K562 (cell line): ENCODE measurements around the gene TENM3. TPM values are rescaled to one million over a fixed set of nuclear protein-coding genes. Genes with fewer than 3 reads are reported as not detected.

ENCODE experiments used
- ATAC-seq: fragments of 200-7000 bp; cut with Tn5 transposase; 3 replicates; pipeline ENCODE4 v1.9.1; 2020; ENCODE audit warnings: moderate library complexity
- BruUV-seq: library from RNA; stranded (reverse); fragments of 400-500 nt; replicated peaks from 2 replicates; lab custom pipeline; 2021; lab: Mats Ljungman, UMichigan
- CTCF ChIA-PET: fragments of 300-600 bp; formaldehyde crosslinking; extraction: SDS; loops from one replicate; lab custom pipeline; 2021; ENCODE audit warnings: low intra/inter-chr PET ratio; lab: Yijun Ruan, JAX
- POLR2A ChIA-PET: fragments of 300-600, 350-650 bp; sonication (Branson Sonifier 250); formaldehyde crosslinking; extraction: SDS; loops from one replicate; lab custom pipeline; 2021; ENCODE audit warnings: antibody characterized with exemption, inconsistent platforms; lab: Yijun Ruan, JAX
- DNase-seq, 4 experiments: peaks; one replicate each; pipeline versions ENCODE4 v3.0.0 to v3.0.0-alpha.2; 2011 to 2018; ENCODE audit warnings: low spot score in 3 of 4, mixed read lengths in 3 of 4; ENCODE audit errors: extremely low read depth in 1 of 4
- FAIRE-seq: peaks from 2 replicates; lab custom pipeline; 2011; peaks lifted over from hg19 to GRCh38; lab: Jason Lieb, UNC
- H2AFZ ChIP-seq: 2 replicates; pipeline ENCODE4 v1.6.0; 2011; ENCODE audit warnings: low read depth, low read length, control low read depth, inconsistent platforms
- H3K27ac ChIP-seq: fragments of 200-600 bp; 3 replicates; pipeline ENCODE4 v1.8.0; 2011; ENCODE audit warnings: low read depth, mild to moderate bottlenecking, control low read depth, inconsistent platforms, low read length, moderate library complexity, mixed read lengths; ENCODE audit errors: extremely low read depth
- H3K27me3 ChIP-seq, 2 experiments: fragments of 300-600 bp in 1 of 2; 2 replicates in 1 of 2; 3 replicates in 1 of 2; pipeline versions ENCODE4 v1.6.0 to v1.8.0; 2011; ENCODE audit warnings: inconsistent platforms in 2 of 2, low read length in 2 of 2, mild to moderate bottlenecking in 1 of 2, mixed read lengths in 1 of 2, moderate library complexity in 1 of 2; ENCODE audit not compliant: control insufficient read depth in 2 of 2, insufficient read depth in 2 of 2
- H3K36me3 ChIP-seq: fragments of 300-600 bp; 3 replicates; pipeline ENCODE4 v1.8.0; 2011; ENCODE audit warnings: mild to moderate bottlenecking, low read length, inconsistent platforms; ENCODE audit not compliant: control insufficient read depth, insufficient read depth
- H3K4me1 ChIP-seq, 2 experiments: fragments of 200-600 bp in 1 of 2; replicated peaks in 1 of 2; 2 replicates in 1 of 2; 3 replicates in 1 of 2; pipeline versions ENCODE4 v1.5.1 to v1.8.0; 2011; ENCODE audit warnings: inconsistent platforms in 2 of 2, low read length in 2 of 2, mild to moderate bottlenecking in 1 of 2, mixed read lengths in 1 of 2, moderate library complexity in 1 of 2; ENCODE audit not compliant: control insufficient read depth in 2 of 2, insufficient read depth in 2 of 2
- H3K4me2 ChIP-seq: 2 replicates; pipeline ENCODE4 v1.6.1; 2011; ENCODE audit warnings: low read length, control low read depth, inconsistent platforms, mixed read lengths; ENCODE audit not compliant: insufficient read depth
- H3K4me3 ChIP-seq: fragments of 200-600 bp; sonication (generic), shearing (Covaris generic); 2 replicates; pipeline ENCODE4 v1.5.1; 2016; ENCODE audit warnings: control low read depth, inconsistent platforms
- H3K79me2 ChIP-seq: fragments of 200-600 bp; 3 replicates; pipeline ENCODE4 v1.8.0; 2011; ENCODE audit warnings: low read length, inconsistent platforms; ENCODE audit not compliant: control insufficient read depth, insufficient read depth
- H3K9ac ChIP-seq, 2 experiments: 2 replicates each; pipeline versions ENCODE4 v1.6.0 to v1.6.1; 2011; ENCODE audit warnings: low read depth in 2 of 2, low read length in 2 of 2, control low read depth in 1 of 2, inconsistent platforms in 1 of 2, mild to moderate bottlenecking in 1 of 2, mixed read lengths in 1 of 2; ENCODE audit not compliant: insufficient read depth in 1 of 2
- H3K9me1 ChIP-seq: one replicate; pipeline ENCODE4 v1.6.0; 2011; ENCODE audit warnings: inconsistent platforms, mild to moderate bottlenecking, low read length, moderate library complexity; ENCODE audit not compliant: control insufficient read depth, insufficient read depth
- H3K9me3 ChIP-seq: replicated peaks from 2 replicates; pipeline ENCODE4 v1.5.1; 2011; ENCODE audit warnings: low read depth, low read length, inconsistent platforms; ENCODE audit not compliant: control insufficient read depth, insufficient read depth
- H4K20me1 ChIP-seq: replicated peaks from 2 replicates; pipeline ENCODE4 v1.6.1; 2011; ENCODE audit warnings: low read length, inconsistent platforms, mixed read lengths; ENCODE audit not compliant: control insufficient read depth, insufficient read depth
- CEBPG ChIP-seq, 3 experiments: fragments of 200-800 bp in 1 of 3; sonication (Bioruptor generic) in 1 of 3; sonication (generic) in 1 of 3; formaldehyde crosslinking in 1 of 3; IDR thresholded peaks in 2 of 3; conservative IDR thresholded peaks in 1 of 3; 2 replicates each; pipeline versions ENCODE4 v1.6.1 to v1.8.0; 2016 to 2022; ENCODE audit warnings: missing compliant biosample characterization in 2 of 3, missing genetic modification characterization in 2 of 3, mild to moderate bottlenecking in 1 of 3, missing genetic modification reagents in 1 of 3
- ELF2 ChIP-seq: fragments of 250-450 bp; sonication (Bioruptor Pico); IDR thresholded peaks from 2 replicates; pipeline ENCODE4 v1.5.0; 2021; ENCODE audit warnings: mild to moderate bottlenecking
- ETV5 ChIP-seq: sonication (generic); formaldehyde crosslinking; IDR thresholded peaks from 2 replicates; pipeline ENCODE4 v1.4.0; 2020; ENCODE audit warnings: low read depth, mild to moderate bottlenecking, missing genetic modification reagents
- FOXJ2 ChIP-seq: fragments of 200-800 bp; sonication (Bioruptor generic); IDR thresholded peaks from 2 replicates; pipeline ENCODE4 v1.6.1; 2016; ENCODE audit warnings: missing genetic modification characterization, missing compliant biosample characterization
- HNRNPLL ChIP-seq: fragments of 200-400 bp; formaldehyde crosslinking; IDR thresholded peaks from 2 replicates; pipeline ENCODE4 v1.6.1; 2017; ENCODE audit warnings: low read length, low read depth, mild to moderate bottlenecking; ENCODE audit not compliant: poor library complexity, severe bottlenecking
- KLF6 ChIP-seq: fragments of 250-450 bp; sonication (Bioruptor Pico); IDR thresholded peaks from 2 replicates; pipeline ENCODE4 v1.4.0; 2020; ENCODE audit warnings: mild to moderate bottlenecking, moderate library complexity, borderline replicate concordance
- MEIS2 ChIP-seq: fragments of 450-650 bp; IDR thresholded peaks from 2 replicates; pipeline ENCODE4 v1.6.1; 2014; ENCODE audit warnings: mild to moderate bottlenecking; ENCODE audit not compliant: partially characterized antibody
- POLR2AphosphoS5 ChIP-seq: IDR thresholded peaks from 2 replicates; pipeline ENCODE4 v1.6.1; 2011; ENCODE audit warnings: mild to moderate bottlenecking, low read depth, low read length, moderate library complexity; ENCODE audit not compliant: control insufficient read depth, insufficient read depth
- RCOR1 ChIP-seq, 2 experiments: IDR thresholded peaks; 2 replicates each; pipeline ENCODE4 v1.6.1; 2012; ENCODE audit warnings: low read depth in 2 of 2, low read length in 2 of 2, borderline replicate concordance in 1 of 2, improper control_type of control experiment in 1 of 2
- SETDB1 ChIP-seq: IDR thresholded peaks from one replicate; pipeline ENCODE4 v1.6.1; 2012; ENCODE audit warnings: low read length, control low read depth, inconsistent platforms
- TFAM ChIP-seq: fragments of 250-450 bp; sonication (Bioruptor Pico); conservative IDR thresholded peaks from 2 replicates; pipeline ENCODE4 v1.5.0; 2021; ENCODE audit warnings: mild to moderate bottlenecking, moderate library complexity
- XRCC5 ChIP-seq: fragments of 200-400 bp; formaldehyde crosslinking; IDR thresholded peaks from 2 replicates; pipeline ENCODE4 v1.6.1; 2017; ENCODE audit warnings: low read depth, mild to moderate bottlenecking, low read length
- ZNF41 ChIP-seq: fragments of 250-450 bp; sonication (Bioruptor Pico); conservative IDR thresholded peaks from 2 replicates; pipeline ENCODE4 v1.4.0; 2020; ENCODE audit warnings: mild to moderate bottlenecking
- ZNF589 ChIP-seq: fragments of 200-800 bp; sonication (Bioruptor generic); IDR thresholded peaks from 2 replicates; pipeline ENCODE4 v1.6.1; 2016; ENCODE audit warnings: low read depth, missing genetic modification characterization, missing compliant biosample characterization
- ZNF699 ChIP-seq: fragments of 250-450 bp; sonication (Bioruptor Pico); IDR thresholded peaks from 2 replicates; pipeline ENCODE4 v1.8.0; 2021; ENCODE audit warnings: mild to moderate bottlenecking, moderate library complexity; ENCODE audit not compliant: insufficient replicate concordance
- WGBS: fragments of 100-300 bp; shearing (Covaris generic); methylation state at CpG from one replicate; pipeline ENCODE4 v1.1.6; 2016; ENCODE audit warnings: low coverage, mixed read lengths; ENCODE audit not compliant: insufficient coverage; ENCODE audit errors: missing lambda C conversion rate; 5-methylcytosine and 5-hydroxymethylcytosine counted together
- in situ Hi-C: fragments of 300-500 bp; cut with MboI; formaldehyde crosslinking; loops from 4 replicates; pipeline ENCODE4 v1.15.0; 2018; ENCODE audit warnings: inconsistent platforms, mixed read lengths
- intact Hi-C: fragments of 100-400 bp; cut with micrococcal nuclease; formaldehyde crosslinking; loops from 2 replicates; pipeline ENCODE4 v1.14.2; 2022
- polyA plus RNA-seq, 8 experiments: library from polyadenylated mRNA; depleted of rRNA in 4 of 8; stranded (reverse) in 5 of 8; unstranded in 3 of 8; fragments of >200 nt; fragmentation: Nextera tagmentation in 2 of 8; fragmentation: Illumina TruSeq in 1 of 8; extraction: Ambion mirVana in 2 of 8; extraction: Trizol in 1 of 8; gene quantifications; 2 replicates each; pipeline versions ENCODE4 v1.2.1 to v1.2.3, GENCODE V29; 2011 to 2014; ENCODE audit warnings: inconsistent platforms in 1 of 8, missing spikeins in 1 of 8
- total RNA-seq, 7 experiments: library from RNA; depleted of rRNA in 6 of 7; stranded (reverse); fragments of >200 nt in 6 of 7; fragmentation: Illumina TruSeq in 2 of 7; extraction: Trizol in 2 of 7; gene quantifications; 2 replicates each; pipeline versions ENCODE4 v1.2.1 to v1.2.3, GENCODE V29; 2011 to 2021; ENCODE audit warnings: low replicate concordance in 1 of 7
- TF ChIP-seq, protein P1 (sequence below): fragments of 250-450 bp; sonication (Bioruptor Pico); IDR thresholded peaks from 2 replicates; pipeline ENCODE4 v1.4.0; 2020; ENCODE audit warnings: mild to moderate bottlenecking
- TF ChIP-seq, protein P2 (sequence below): fragments of 250-450 bp; sonication (Bioruptor Pico); IDR thresholded peaks from 2 replicates; pipeline ENCODE4 v1.9.0; 2021; ENCODE audit warnings: mild to moderate bottlenecking, inconsistent platforms
- TF ChIP-seq, protein P3 (sequence below): fragments of 450-650 bp; formaldehyde crosslinking; IDR thresholded peaks from 2 replicates; pipeline ENCODE4 v1.4.0; 2022; ENCODE audit warnings: mild to moderate bottlenecking, moderate library complexity

Gene TENM3
- total and polyA plus RNA-seq, 9 of the 15 experiments (the other 6 are each of a cell fraction or from before 2014, with no cell fraction given), result 0.01 to 0.02 TPM; not detected in 7

DNA sequence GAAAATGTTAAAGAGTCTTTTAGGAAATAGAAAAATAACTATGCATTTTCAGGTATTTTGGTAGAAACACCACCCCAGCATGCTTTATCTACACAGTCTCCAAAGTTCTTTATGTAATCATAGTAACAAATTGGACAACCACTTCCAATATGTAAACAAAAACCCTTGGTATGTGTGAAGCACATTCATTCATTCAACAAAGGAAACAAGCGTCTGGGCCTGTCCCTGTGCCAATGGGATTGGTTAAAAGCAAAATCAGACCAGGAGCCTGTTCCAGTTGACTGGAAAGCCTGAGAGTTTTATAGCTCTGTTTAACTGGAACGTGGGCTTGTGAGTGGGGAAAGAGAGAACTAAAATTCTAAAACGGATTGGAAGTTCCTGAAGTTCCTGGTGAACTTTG is 41.3 kb upstream of the TENM3 start:
- no peaks in the 10 kb centered on the region for H3K9me3 ChIP-seq
- in situ Hi-C loops, result no loop called here
- H3K27me3 ChIP-seq, result no peaks in the 10 kb centered on the region; a peak in 1 of 5 replicates
- no peaks in the 10 kb centered on the region for H3K79me2 ChIP-seq
- intact Hi-C loops, result no loop called here
- H3K27ac ChIP-seq, result no peak overlapping the region
- BruUV-seq, result no TSS peak
- FAIRE-seq, result no peak
- DNase-seq, result no peak
- no peaks in the 10 kb centered on the region for H3K9me1 ChIP-seq
- H3K4me1 ChIP-seq, result no peaks in the 10 kb centered on the region
- H3K4me2 ChIP-seq, result no peak overlapping the region
- TF ChIP-seq SETDB1 (no peak), KLF6 (CRISPR knock-in tag) (no peak), CEBPG (CRISPR knock-in tag; IDR thresholded peaks at IDR 0.05) (no peak), CEBPG (tag; conservative IDR thresholded peaks at IDR 0.05 in 1 of 2, IDR thresholded peaks at IDR 0.05 in 1 of 2) (no peak), ETV5 (no peak), TFAM (CRISPR knock-in tag) (no peak), HNRNPLL (no peak), ELF2 (CRISPR knock-in tag) (no peak), MEIS2 (no peak), RCOR1 (IDR thresholded peaks at IDR 0.05; ENCODE audit: borderline replicate concordance in 1 of 2, low read depth in 2 of 2, low read length in 2 of 2) (no peak), ZNF41 (CRISPR knock-in tag) (no peak), FOXJ2 (no peak), ZNF699 (CRISPR knock-in tag) (no peak), POLR2AphosphoS5 (no peak), XRCC5 (no peak), ZNF589 (no peak)
- TF ChIP-seq, protein P1, sequence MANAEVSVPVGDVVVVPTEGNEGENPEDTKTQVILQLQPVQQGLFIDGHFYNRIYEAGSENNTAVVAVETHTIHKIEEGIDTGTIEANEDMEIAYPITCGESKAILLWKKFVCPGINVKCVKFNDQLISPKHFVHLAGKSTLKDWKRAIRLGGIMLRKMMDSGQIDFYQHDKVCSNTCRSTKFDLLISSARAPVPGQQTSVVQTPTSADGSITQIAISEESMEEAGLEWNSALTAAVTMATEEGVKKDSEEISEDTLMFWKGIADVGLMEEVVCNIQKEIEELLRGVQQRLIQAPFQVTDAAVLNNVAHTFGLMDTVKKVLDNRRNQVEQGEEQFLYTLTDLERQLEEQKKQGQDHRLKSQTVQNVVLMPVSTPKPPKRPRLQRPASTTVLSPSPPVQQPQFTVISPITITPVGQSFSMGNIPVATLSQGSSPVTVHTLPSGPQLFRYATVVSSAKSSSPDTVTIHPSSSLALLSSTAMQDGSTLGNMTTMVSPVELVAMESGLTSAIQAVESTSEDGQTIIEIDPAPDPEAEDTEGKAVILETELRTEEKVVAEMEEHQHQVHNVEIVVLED (CRISPR knock-in tag), result no peak
- TF ChIP-seq, protein P2, sequence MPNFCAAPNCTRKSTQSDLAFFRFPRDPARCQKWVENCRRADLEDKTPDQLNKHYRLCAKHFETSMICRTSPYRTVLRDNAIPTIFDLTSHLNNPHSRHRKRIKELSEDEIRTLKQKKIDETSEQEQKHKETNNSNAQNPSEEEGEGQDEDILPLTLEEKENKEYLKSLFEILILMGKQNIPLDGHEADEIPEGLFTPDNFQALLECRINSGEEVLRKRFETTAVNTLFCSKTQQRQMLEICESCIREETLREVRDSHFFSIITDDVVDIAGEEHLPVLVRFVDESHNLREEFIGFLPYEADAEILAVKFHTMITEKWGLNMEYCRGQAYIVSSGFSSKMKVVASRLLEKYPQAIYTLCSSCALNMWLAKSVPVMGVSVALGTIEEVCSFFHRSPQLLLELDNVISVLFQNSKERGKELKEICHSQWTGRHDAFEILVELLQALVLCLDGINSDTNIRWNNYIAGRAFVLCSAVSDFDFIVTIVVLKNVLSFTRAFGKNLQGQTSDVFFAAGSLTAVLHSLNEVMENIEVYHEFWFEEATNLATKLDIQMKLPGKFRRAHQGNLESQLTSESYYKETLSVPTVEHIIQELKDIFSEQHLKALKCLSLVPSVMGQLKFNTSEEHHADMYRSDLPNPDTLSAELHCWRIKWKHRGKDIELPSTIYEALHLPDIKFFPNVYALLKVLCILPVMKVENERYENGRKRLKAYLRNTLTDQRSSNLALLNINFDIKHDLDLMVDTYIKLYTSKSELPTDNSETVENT (CRISPR knock-in tag), result no peak
- TF ChIP-seq, protein P3, sequence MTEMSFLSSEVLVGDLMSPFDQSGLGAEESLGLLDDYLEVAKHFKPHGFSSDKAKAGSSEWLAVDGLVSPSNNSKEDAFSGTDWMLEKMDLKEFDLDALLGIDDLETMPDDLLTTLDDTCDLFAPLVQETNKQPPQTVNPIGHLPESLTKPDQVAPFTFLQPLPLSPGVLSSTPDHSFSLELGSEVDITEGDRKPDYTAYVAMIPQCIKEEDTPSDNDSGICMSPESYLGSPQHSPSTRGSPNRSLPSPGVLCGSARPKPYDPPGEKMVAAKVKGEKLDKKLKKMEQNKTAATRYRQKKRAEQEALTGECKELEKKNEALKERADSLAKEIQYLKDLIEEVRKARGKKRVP, result no peak
- no peak overlapping the region for H3K9ac ChIP-seq
- ATAC-seq, result no peak
- CTCF ChIA-PET, result no interaction called here
- H3K4me3 ChIP-seq, result no peak overlapping the region
- no peaks in the 10 kb centered on the region for H3K36me3 ChIP-seq
- H2AFZ ChIP-seq, result no peak overlapping the region
- POLR2A ChIA-PET, result no interaction called here
- H4K20me1 ChIP-seq, result no peaks in the 10 kb centered on the region
- whole genome bisulfite sequencing, result 0% methylated on average over 3 of the region's 3 CpGs
